BLaER1 (cell line): ENCODE measurements around the gene C12orf42.

ENCODE experiments used
- H3K27ac ChIP-seq: shearing (Covaris generic); formaldehyde crosslinking; 2 replicates; pipeline ENCODE4 v1.8.1; 2022
- H3K27me3 ChIP-seq: shearing (Covaris generic); formaldehyde crosslinking; 2 replicates; pipeline ENCODE4 v1.8.1; 2022
- H3K36me3 ChIP-seq: shearing (Covaris generic); formaldehyde crosslinking; 2 replicates; pipeline ENCODE4 v1.8.1; 2022
- H3K4me1 ChIP-seq: shearing (Covaris generic); formaldehyde crosslinking; 2 replicates; pipeline ENCODE4 v1.8.1; 2022
- H3K4me2 ChIP-seq: shearing (Covaris generic); formaldehyde crosslinking; 2 replicates; pipeline ENCODE4 v1.8.1; 2022
- H3K4me3 ChIP-seq: shearing (Covaris generic); formaldehyde crosslinking; 2 replicates; pipeline ENCODE4 v1.8.1; 2022
- H3K9ac ChIP-seq: shearing (Covaris generic); formaldehyde crosslinking; 2 replicates; pipeline ENCODE4 v1.8.1; 2022
- H3K9me3 ChIP-seq: shearing (Covaris generic); formaldehyde crosslinking; 2 replicates; pipeline ENCODE4 v1.8.1; 2022
- H4K20me1 ChIP-seq: shearing (Covaris generic); formaldehyde crosslinking; 2 replicates; pipeline ENCODE4 v1.8.1; 2022
- Cebpa-rat ChIP-seq: shearing (Covaris generic); IDR thresholded peaks from 2 replicates; pipeline ENCODE4 v1.8.1; 2022

C12orf42 gene

GRCh38 chr12:103282124-103282523 is 213.6 kb downstream of the C12orf42 start:
- Histone ChIP-seq H4K20me1 (no peaks in the 10 kb centered on the region), H3K27ac (no peak overlapping the region), H3K27me3 (no peaks in the 10 kb centered on the region), H3K9me3 (no peaks in the 10 kb centered on the region), H3K4me1 (no peaks in the 10 kb centered on the region), H3K9ac (no peak overlapping the region), H3K4me3 (no peak overlapping the region), H3K4me2 (no peak overlapping the region), H3K36me3 (no peaks in the 10 kb centered on the region)
- no peak for TF ChIP-seq Cebpa-rat

GRCh38 chr12:103279444-103279843 is 216.3 kb downstream of the C12orf42 start:
- no peaks in the 10 kb centered on the region for H3K27me3 ChIP-seq
- H4K20me1 ChIP-seq, result no peaks in the 10 kb centered on the region
- no peaks in the 10 kb centered on the region for H3K9me3 ChIP-seq
- no peak overlapping the region for H3K9ac ChIP-seq
- no peak overlapping the region for H3K4me3 ChIP-seq
- H3K27ac ChIP-seq, result no peak overlapping the region
- TF ChIP-seq Cebpa-rat, result no peak
- H3K4me2 ChIP-seq, result no peak overlapping the region
- H3K4me1 ChIP-seq, result no peaks in the 10 kb centered on the region
- no peaks in the 10 kb centered on the region for H3K36me3 ChIP-seq

- no peak overlapping the region for H3K4me3 ChIP-seq
- H3K4me1 ChIP-seq, result no peaks in the 10 kb centered on the region
- H3K27me3 ChIP-seq, result no peaks in the 10 kb centered on the region
- H4K20me1 ChIP-seq, result no peaks in the 10 kb centered on the region
- TF ChIP-seq Cebpa-rat, result no peak
- H3K9ac ChIP-seq, result no peak overlapping the region
- no peaks in the 10 kb centered on the region for H3K9me3 ChIP-seq
- no peak overlapping the region for H3K4me2 ChIP-seq
- no peaks in the 10 kb centered on the region for H3K36me3 ChIP-seq
- no peak overlapping the region for H3K27ac ChIP-seq
These were observed 217.4 kb downstream of the C12orf42 start for GRCh38 chr12:103278329-103278728.

- Histone ChIP-seq H3K4me3 (no peak overlapping the region), H4K20me1 (no peaks in the 10 kb centered on the region), H3K4me1 (no peaks in the 10 kb centered on the region), H3K36me3 (no peaks in the 10 kb centered on the region), H3K9ac (no peak overlapping the region), H3K4me2 (no peak overlapping the region), H3K27me3 (no peaks in the 10 kb centered on the region), H3K27ac (no peak overlapping the region), H3K9me3 (no peaks in the 10 kb centered on the region)
- TF ChIP-seq Cebpa-rat, result no peak
These were observed 222.1 kb downstream of the C12orf42 start for GRCh38 chr12:103273645-103274044.

GRCh38 chr12:103272949-103273348 is 222.8 kb downstream of the C12orf42 start:
- Histone ChIP-seq H3K4me3 (no peak overlapping the region), H4K20me1 (no peaks in the 10 kb centered on the region), H3K27ac (no peak overlapping the region), H3K27me3 (no peaks in the 10 kb centered on the region), H3K4me2 (no peak overlapping the region), H3K9ac (no peak overlapping the region), H3K36me3 (no peaks in the 10 kb centered on the region), H3K4me1 (no peaks in the 10 kb centered on the region), H3K9me3 (no peaks in the 10 kb centered on the region)
- no peak for TF ChIP-seq Cebpa-rat

GRCh38 chr12:103269946-103270345 is 225.8 kb downstream of the C12orf42 start:
- no peaks in the 10 kb centered on the region for H3K36me3 ChIP-seq
- TF ChIP-seq Cebpa-rat, result no peak

GRCh38 chr12:103268831-103269514 is 226.8 kb downstream of the C12orf42 start:
- no peak overlapping the region for H3K9ac ChIP-seq
- H3K4me3 ChIP-seq, result no peak overlapping the region
- no peaks in the 10 kb centered on the region for H3K4me1 ChIP-seq
- no peaks in the 10 kb centered on the region for H4K20me1 ChIP-seq
- H3K27ac ChIP-seq, result no peak overlapping the region
- TF ChIP-seq Cebpa-rat, result no peak
- H3K9me3 ChIP-seq, result no peaks in the 10 kb centered on the region
- no peaks in the 10 kb centered on the region for H3K36me3 ChIP-seq
- no peaks in the 10 kb centered on the region for H3K27me3 ChIP-seq
- H3K4me2 ChIP-seq, result no peak overlapping the region

More at GRCh38 chr12:103269946-103270345, 225.8 kb downstream of the C12orf42 start:
- H3K27ac ChIP-seq, result no peak overlapping the region
- no peaks in the 10 kb centered on the region for H3K4me1 ChIP-seq
- no peak overlapping the region for H3K4me2 ChIP-seq
- H3K27me3 ChIP-seq, result no peaks in the 10 kb centered on the region
- H3K9me3 ChIP-seq, result no peaks in the 10 kb centered on the region
- no peak overlapping the region for H3K4me3 ChIP-seq
- no peaks in the 10 kb centered on the region for H4K20me1 ChIP-seq
- no peak overlapping the region for H3K9ac ChIP-seq

GRCh38 chr12:103257763-103258162 is 238.0 kb downstream of the C12orf42 start:
- H3K27ac ChIP-seq, result no peak overlapping the region
- no peak overlapping the region for H3K4me3 ChIP-seq
- no peaks in the 10 kb centered on the region for H4K20me1 ChIP-seq
- H3K36me3 ChIP-seq, result no peaks in the 10 kb centered on the region
- no peak for TF ChIP-seq Cebpa-rat
- no peak overlapping the region for H3K4me2 ChIP-seq
- H3K9ac ChIP-seq, result no peak overlapping the region
- H3K4me1 ChIP-seq, result no peaks in the 10 kb centered on the region
- H3K27me3 ChIP-seq, result no peaks in the 10 kb centered on the region
- no peaks in the 10 kb centered on the region for H3K9me3 ChIP-seq
